Measurements from ENCODE around the gene MYO7B. TPM values are rescaled to one million over a fixed set of nuclear protein-coding genes. Genes with fewer than 3 reads are reported as not detected.
"Not testable (repeated sequence)": the region's sequence is repeated elsewhere in the genome, so short reads cannot be mapped to it uniquely, and the experiment has no call there.

MYO7B gene
- total RNA-seq, 1 donor from 2014 or later, result 0.78 TPM

- DNase-seq (ENCODE audit: low spot score), result no peak
These were observed 15.9 kb downstream of the MYO7B start for GRCh38 chr2:127551221-127551930.

- DNase-seq (ENCODE audit: low spot score), result no peak
These were observed 16.9 kb downstream of the MYO7B start for GRCh38 chr2:127552336-127552735.

- DNase-seq (ENCODE audit: low spot score), result no peak
These were observed 17.4 kb downstream of the MYO7B start for GRCh38 chr2:127552846-127553245.

GRCh38 chr2:127558911-127559310 is 23.4 kb downstream of the MYO7B start:
- DNase-seq (ENCODE audit: low spot score), result peak; percentile 27

DNA sequence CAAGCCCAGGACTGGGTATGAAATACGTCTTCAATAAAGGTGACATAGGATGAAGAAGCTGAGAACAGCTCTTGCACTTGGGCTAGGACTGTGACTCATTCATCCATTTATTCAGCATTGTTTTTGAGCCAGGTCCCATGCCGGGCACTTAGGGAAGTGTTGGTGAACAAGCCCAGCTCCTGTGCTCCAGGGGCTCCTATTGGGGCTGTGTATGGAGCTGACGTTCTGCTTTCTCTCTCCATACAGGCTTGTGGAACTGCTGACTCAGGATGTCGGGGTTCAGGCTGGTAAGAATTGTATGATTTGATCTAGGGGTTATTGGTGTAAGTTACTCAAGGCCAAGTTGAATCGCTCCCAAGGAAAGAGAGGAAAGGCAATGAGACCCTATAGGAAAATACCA is 24.0 kb downstream of the MYO7B start:
- no peak for DNase-seq (ENCODE audit: low spot score)

DNA sequence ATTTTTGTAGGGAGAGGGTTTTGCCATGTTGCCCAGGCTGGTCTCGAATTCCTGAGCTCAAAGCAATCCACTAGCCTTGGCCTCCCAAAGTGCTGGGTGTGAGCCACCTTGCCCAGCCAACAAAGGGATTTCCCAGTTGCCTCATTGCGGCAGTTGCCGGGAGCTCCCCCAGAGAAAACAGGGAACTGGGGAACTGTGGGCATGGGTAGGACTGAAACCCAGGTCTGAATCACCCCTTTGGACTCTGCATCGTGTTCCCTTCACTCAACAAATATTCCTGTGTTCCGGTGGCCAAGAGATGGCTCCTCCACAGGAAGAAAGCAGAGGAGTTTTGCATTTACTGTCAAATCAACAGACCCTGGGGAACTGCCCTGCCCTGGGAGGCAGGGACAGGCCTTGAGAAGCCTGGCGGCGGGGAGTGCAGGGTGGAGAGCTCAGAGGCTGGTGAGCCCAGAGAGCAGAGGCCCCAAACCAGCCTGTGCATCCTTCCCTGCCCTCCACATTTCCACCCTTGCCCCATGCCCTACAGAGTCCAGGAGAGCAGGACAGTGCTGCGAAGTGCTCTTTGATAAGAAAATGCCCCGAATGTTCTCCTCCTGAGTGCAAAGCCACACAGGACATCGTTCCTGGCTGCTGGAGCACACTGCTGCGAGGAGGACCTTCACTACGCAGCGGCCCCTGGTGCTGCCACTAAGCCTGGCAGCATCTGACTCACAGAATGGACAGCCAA is 24.9 kb downstream of the MYO7B start:
- peak; percentile 20 for DNase-seq (ENCODE audit: low spot score)

DNA sequence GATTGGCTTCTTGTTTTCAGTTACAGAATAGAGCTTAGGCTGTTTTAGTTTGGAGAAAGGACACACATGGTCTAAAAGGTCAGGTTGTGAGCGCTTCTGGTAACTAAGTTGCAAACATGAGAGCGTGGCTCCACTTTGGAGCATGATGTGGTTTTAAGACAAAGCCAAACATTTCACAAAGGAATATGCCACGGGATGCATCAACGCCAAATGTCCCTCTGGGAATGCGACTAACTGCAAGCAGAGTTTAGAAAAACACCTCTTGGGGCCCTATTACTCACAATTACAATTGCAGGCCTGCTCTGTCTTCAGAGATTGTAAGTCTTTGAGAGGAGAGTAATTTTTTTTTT is 25.4 kb downstream of the MYO7B start:
- no peak for DNase-seq (ENCODE audit: low spot score)

DNA sequence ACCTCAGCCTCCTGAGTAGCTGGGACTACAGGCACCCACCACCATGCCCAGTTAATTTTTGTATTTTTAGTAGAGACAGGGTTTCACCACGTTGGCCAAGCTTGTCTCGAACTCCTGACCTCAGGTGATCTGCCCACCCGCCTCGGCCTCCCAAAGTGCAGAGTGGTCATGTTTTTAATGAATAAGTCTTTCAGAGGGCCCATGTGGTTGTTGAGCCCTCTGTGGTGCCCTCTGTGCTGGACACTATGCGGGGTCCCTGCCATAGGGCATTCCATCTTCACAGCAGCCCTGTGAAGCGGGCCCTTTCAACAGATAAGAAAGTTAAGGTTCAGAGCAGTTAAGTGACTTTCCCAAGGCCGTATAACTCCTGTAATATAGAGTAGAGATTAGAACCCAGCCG is 25.9 kb downstream of the MYO7B start:
- DNase-seq (ENCODE audit: low spot score), result peak; percentile 12

DNA sequence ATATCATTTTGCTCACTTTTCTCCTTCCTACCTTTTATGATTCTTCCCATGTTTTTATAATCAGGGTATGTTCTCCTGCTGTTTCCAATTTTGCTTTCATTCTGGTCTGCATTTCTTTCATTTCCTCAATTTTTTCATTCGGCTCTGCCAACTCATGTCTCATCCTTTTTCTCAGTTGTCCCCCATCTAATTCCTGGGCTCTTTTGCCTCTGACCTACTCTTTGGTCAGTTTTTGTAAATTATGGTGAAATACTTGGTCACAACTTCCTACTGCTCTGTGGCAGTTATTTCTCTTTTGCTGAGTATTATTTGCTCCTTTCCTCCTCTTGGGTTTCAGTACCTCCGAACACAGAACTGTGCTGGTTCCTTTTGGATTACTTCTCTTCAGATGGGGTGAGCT is 27.5 kb downstream of the MYO7B start:
- DNase-seq (ENCODE audit: low spot score), result no peak

DNA sequence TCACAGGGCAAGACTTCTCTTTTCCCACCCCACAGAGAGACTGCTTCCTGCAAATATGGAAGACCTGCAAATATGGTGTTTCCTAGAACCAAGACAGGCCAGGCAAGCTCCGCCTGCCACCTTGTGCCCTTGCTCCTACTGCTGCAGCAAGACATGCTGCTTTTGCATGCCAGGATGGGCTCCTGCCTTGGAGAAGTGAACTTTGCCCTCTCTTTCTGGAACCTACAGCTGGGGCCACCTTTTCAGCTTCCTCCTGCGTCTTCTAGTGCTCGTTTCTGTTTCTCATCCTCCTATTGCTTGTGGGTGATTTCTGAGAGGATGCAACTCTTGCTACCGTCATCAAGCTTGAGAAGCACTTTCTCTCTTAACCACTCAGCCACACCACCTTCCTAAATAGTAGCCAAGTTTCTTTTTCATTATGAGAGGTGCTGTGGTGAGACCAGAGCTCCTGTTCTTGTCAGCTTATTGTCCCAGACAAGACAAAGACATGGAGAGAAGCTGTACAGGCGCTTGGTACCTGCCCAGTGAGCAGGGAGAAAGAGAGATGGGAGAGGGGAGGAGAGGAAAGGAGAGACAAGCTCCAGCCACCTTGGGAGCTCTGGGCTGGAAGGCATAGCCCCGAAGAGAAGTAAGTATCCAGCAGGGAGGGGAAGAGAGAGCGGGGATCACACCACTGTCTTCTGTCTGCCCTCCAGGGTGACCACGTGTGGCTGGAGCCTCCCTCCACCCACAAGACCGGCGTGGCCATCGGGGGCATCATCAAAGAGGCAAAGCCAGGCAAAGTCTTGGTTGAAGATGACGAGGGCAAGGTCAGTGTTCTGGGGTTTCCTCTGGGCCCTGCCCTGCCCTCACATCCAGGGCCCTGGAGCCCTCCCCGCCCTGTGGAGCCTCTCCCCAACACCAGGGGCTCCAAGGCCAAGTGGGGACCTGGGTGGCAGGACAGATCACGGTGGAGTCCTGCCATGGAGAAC is 28.3 kb downstream of the MYO7B start:
- DNase-seq (ENCODE audit: low spot score), result peak; percentile 28

GRCh38 chr2:127564429-127565260 is 29.2 kb downstream of the MYO7B start:
- peak; percentile 39 for DNase-seq (ENCODE audit: low spot score)

DNA sequence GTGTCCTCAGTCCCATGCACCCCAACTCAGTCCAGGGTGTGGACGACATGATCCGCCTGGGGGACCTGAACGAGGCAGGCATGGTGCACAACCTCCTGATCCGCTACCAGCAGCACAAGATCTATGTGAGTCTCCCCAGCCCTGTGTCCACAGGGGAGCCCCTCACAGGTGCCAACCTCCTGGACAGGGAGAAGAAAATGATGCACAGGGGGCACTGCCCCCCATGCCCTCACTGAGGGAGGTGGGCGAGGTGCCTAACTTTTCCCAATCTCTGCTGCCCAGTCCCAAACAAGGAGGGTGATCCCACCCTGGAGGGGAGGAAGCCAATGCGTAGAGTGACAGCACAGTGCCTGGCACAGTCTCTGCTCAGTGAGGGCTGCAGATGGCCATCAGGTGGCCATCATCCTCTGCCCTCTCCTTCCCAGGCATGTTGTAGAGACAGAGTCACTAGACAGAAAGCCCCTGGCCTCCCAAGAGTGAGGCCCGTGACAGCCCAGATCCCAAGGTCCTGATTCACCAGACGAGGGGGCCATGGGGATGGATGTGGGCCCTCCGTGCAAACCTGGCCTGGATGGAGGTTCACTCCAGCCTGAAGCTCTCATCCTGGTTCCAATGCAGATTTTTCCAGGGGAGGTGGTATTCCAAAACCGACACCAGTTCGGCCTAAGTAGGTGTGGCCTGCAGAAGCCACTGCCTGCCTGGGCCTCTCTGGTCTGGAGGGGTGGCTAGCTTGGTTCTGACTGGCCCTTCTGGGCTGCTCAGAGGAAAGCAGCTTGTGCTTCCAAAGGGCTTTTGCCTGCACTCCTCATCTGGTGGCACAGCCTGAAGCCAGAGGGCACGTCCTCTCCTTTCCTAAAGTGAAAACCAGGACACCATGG is 30.0 kb downstream of the MYO7B start:
- peak; percentile 39 for DNase-seq (ENCODE audit: low spot score)

DNA sequence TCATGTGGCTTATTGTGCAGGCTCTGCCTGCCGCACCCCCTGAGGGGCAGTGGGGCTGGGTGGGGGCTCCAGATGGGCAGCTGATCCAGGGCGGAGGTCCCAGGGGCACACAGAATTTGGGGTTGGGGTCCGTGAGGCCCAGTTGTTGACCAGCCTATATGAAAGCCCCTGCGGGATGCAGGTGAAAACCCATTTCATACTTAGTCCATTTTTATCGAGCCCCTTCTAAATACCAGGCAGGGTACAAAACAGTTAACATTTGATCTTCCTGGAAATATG is 30.6 kb downstream of the MYO7B start:
- peak; percentile 14 for DNase-seq (ENCODE audit: low spot score)

GRCh38 chr2:127566576-127566975 is 31.1 kb downstream of the MYO7B start:
- DNase-seq (ENCODE audit: low spot score), result peak; percentile 35

DNA sequence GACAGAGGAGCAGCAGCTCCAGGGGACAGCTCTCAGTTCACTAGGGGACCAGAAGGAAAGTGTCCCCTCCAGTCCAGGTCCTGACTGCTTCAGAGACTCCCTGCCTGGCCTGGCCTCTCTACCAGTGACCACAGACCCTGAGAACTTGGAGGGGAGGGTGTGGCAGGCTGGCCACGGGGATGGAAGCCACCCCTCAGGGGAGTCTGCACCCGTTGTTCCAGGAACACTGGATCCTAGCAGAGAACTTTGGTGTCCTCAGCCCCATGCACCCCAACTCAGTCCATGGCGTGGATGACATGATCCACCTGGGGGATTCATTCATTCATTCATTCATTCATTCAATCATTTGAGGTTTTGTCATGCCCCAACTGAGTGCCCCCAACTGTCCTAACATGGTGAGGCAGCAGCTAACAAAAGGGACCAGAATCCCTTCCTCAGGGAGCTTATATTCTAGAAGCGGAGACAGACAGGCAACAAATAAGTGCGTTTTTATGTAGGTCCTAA is 31.9 kb downstream of the MYO7B start:
- peak; percentile 24 for DNase-seq (ENCODE audit: low spot score)

DNA sequence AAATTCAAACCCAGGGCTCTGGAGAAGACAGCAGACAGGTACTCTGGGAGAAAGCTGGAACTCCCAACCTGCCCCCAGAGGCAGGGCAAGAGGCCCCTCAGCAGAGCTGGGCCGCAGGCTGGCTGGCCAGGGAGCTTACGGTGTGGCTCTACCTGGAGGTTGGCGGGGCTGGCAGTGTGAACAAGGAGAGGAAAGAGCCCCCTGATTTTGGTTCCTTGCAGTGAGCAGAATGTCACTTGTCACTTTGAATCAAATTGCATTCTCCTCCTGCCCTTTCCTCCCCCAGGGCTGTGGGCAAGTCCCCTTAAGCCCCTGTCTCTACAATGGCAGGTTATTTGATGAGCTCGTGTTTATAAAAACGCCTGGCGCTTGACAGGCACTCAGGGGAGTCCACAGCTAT is 32.6 kb downstream of the MYO7B start:
- DNase-seq (ENCODE audit: low spot score), result peak; percentile 35

DNA sequence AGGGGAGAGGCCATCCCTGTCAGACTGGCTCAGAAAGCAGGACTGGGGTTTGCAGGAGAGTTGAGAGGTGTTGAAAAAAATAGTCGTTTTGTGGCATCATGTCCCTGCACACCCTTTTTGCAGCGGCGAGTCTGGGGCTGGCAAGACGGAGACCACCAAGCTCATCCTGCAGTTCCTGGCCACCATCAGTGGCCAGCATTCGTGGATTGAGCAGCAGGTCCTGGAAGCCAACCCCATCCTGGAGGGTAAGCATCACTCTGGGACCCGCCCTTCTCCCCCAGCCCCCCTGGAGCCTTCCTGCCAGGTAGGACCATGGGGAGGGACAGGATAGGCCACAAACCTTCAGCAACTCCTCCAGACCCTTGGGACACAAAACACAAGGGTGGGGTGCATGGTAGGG is 34.2 kb downstream of the MYO7B start:
- peak; percentile 32 for DNase-seq (ENCODE audit: low spot score)

DNA sequence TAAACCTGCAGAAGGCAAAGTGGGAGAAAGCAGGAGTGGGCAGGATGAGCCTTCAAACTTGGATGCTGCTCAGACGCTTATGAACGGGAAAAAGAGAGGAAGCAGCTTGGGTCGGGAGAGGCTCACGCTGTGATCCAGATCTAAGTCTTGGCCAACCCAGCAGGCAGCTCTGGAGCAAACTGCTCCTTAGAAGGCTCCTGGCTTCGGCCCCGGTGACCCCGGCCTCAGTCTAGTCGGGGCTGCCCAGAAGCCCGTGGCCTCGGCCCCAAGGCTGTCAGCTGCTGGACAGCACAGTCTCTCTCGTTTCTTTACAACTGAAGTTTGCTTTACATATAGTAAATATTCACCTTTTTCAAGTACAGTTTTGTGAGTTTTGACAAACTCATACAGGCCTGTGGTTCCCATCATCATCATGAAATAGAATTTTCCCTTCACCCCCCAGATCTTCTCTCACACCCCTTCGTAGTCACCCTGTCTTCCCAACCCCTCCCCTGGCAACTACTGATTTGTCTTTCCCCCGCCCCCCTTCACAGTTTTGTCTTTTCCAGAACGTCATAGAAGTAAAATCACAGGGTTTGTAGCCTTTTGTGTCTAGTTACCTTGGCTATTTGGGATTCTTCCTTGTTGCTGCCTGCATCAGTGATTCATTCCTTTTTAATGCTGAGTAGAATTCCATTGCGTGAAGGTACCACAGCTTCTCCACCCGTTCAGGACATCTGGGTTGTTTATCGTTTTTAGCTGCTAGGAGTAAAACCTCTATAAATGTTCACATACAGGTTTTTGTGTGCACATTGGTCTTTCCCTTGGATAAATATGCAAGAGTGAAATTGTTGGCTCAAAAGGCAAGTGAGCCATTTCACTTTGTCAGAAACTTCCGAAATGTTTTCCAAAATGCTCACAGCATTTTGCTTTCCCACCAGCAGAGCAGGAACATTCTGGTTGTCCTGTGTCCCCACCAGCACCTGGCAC is 35.1 kb downstream of the MYO7B start:
- peak; percentile 34 for DNase-seq (ENCODE audit: low spot score)

DNA sequence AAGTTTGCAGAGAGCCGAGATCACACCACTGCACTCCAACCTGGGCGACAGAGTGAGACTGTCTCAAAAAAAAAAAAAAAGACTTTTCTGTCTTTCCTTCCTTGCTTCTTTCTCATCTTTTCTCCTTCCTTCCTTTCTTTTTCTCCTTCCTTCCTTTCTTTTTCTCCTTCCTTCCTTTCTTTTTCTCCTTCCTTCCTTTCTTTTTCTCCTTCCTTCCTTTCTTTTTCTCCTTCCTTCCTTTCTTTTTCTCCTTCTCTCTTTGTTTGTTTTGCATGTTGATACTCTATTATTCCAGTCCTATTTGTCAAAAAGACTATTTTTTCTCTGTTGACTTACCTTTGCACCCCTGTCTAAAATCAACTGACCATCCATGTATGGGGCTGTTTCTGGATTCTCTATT is 36.9 kb downstream of the MYO7B start:
- not testable (repeated sequence) for DNase-seq (ENCODE audit: low spot score)
